ENCODE measurements around the gene CD99. TPM values are rescaled to one million over a fixed set of nuclear protein-coding genes. Genes with fewer than 3 reads are reported as not detected.
"Not testable (repeated sequence)": the region's sequence is repeated elsewhere in the genome, so short reads cannot be mapped to it uniquely, and the experiment has no call there.

Gene CD99
- total and polyA plus RNA-seq, 4 donors, result 292 to 416 (median 407) TPM

- no peaks in the 10 kb centered on the region for H3K27me3 ChIP-seq (ENCODE audit: control insufficient read depth in 1 of 2, insufficient read depth in 2 of 2, low read length in 1 of 2)
- ATAC-seq (ENCODE audit: low FRiP score) (no peak), DNase-seq (no peak)
- WGBS, 2 donors, result 99 to 100% methylated on average over 2 of the region's 2 CpGs
- intact Hi-C loops (cut with DNase I), result no loop called here
- H3K27ac ChIP-seq (ENCODE audit: low read depth in 1 of 2, low read length in 2 of 2), result no peak overlapping the region
- H3K36me3 ChIP-seq (ENCODE audit: control insufficient read depth in 1 of 2, insufficient read depth in 2 of 2, low read length in 1 of 2), result no peaks in the 10 kb centered on the region
- no peaks in the 10 kb centered on the region for H3K4me1 ChIP-seq (ENCODE audit: control insufficient read depth in 1 of 2, insufficient read depth in 2 of 2, low read length in 2 of 2)
- no peaks in the 10 kb centered on the region for H3K9me3 ChIP-seq (ENCODE audit: control insufficient read depth, low read length)
- H3K4me3 ChIP-seq (ENCODE audit: low read length in 2 of 2), result no peak overlapping the region
Observed at GRCh38 chrX:2666491-2666890, 24.6 kb upstream of the CD99 start.

GRCh38 chrX:2670978-2671377 is 20.1 kb upstream of the CD99 start:
- Histone ChIP-seq H3K27me3 (ENCODE audit: control insufficient read depth in 1 of 2, insufficient read depth in 2 of 2, low read length in 1 of 2) (no peaks in the 10 kb centered on the region), H3K4me1 (ENCODE audit: control insufficient read depth in 1 of 2, insufficient read depth in 2 of 2, low read length in 2 of 2) (no peaks in the 10 kb centered on the region), H3K36me3 (ENCODE audit: control insufficient read depth in 1 of 2, insufficient read depth in 2 of 2, low read length in 1 of 2) (no peaks in the 10 kb centered on the region), H3K4me3 (ENCODE audit: low read length in 2 of 2) (no peak overlapping the region), H3K9me3 (ENCODE audit: control insufficient read depth, low read length) (no peaks in the 10 kb centered on the region), H3K27ac (ENCODE audit: low read depth in 1 of 2, low read length in 2 of 2) (no peak overlapping the region)
- ATAC-seq (ENCODE audit: low FRiP score) (no peak), DNase-seq (no peak)
- intact Hi-C loops (cut with DNase I), result no loop called here
- WGBS, 2 donors, result 46 to 48% methylated on average over 4 of the region's 4 CpGs

GRCh38 chrX:2672084-2672483 is 19.0 kb upstream of the CD99 start:
- no peak overlapping the region for H3K27ac ChIP-seq (ENCODE audit: low read depth in 1 of 2, low read length in 2 of 2)
- WGBS, 2 donors, result 95 to 99% methylated on average over 6 of the region's 6 CpGs
- H3K4me1 ChIP-seq (ENCODE audit: control insufficient read depth in 1 of 2, insufficient read depth in 2 of 2, low read length in 2 of 2), result no peaks in the 10 kb centered on the region
- DNase-seq (no peak), ATAC-seq (ENCODE audit: low FRiP score) (no peak)
- H3K4me3 ChIP-seq (ENCODE audit: low read length in 2 of 2), result no peak overlapping the region
- intact Hi-C loops (cut with DNase I), result no loop called here
- H3K36me3 ChIP-seq (ENCODE audit: control insufficient read depth in 1 of 2, insufficient read depth in 2 of 2, low read length in 1 of 2), result no peaks in the 10 kb centered on the region
- no peaks in the 10 kb centered on the region for H3K9me3 ChIP-seq (ENCODE audit: control insufficient read depth, low read length)
- no peaks in the 10 kb centered on the region for H3K27me3 ChIP-seq (ENCODE audit: control insufficient read depth in 1 of 2, insufficient read depth in 2 of 2, low read length in 1 of 2)

- H3K27me3 ChIP-seq (ENCODE audit: control insufficient read depth in 1 of 2, insufficient read depth in 2 of 2, low read length in 1 of 2), result no peaks in the 10 kb centered on the region
- no peak overlapping the region for H3K27ac ChIP-seq (ENCODE audit: low read depth in 1 of 2, low read length in 2 of 2)
- no peak for ATAC-seq (ENCODE audit: low FRiP score)
- intact Hi-C loops (cut with DNase I), result no loop called here
- DNase-seq, result no peak
- no peaks in the 10 kb centered on the region for H3K9me3 ChIP-seq (ENCODE audit: control insufficient read depth, low read length)
- H3K4me3 ChIP-seq (ENCODE audit: low read length in 2 of 2), result no peak overlapping the region
- H3K4me1 ChIP-seq (ENCODE audit: control insufficient read depth in 1 of 2, insufficient read depth in 2 of 2, low read length in 2 of 2), result no peaks in the 10 kb centered on the region
- 94 to 96% methylated on average over 12 of the region's 12 CpGs for WGBS, 2 donors
- no peaks in the 10 kb centered on the region for H3K36me3 ChIP-seq (ENCODE audit: control insufficient read depth in 1 of 2, insufficient read depth in 2 of 2, low read length in 1 of 2)
Observed at GRCh38 chrX:2673611-2674010, 17.5 kb upstream of the CD99 start.

- H3K4me3 ChIP-seq (ENCODE audit: low read length in 2 of 2); DNase-seq; H3K9me3 ChIP-seq (ENCODE audit: control insufficient read depth, low read length); ATAC-seq (ENCODE audit: low FRiP score); H3K27me3 ChIP-seq (ENCODE audit: control insufficient read depth in 1 of 2, insufficient read depth in 2 of 2, low read length in 1 of 2); H3K27ac ChIP-seq (ENCODE audit: low read depth in 1 of 2, low read length in 2 of 2); intact Hi-C loops (cut with DNase I); H3K4me1 ChIP-seq (ENCODE audit: control insufficient read depth in 1 of 2, insufficient read depth in 2 of 2, low read length in 2 of 2); H3K36me3 ChIP-seq (ENCODE audit: control insufficient read depth in 1 of 2, insufficient read depth in 2 of 2, low read length in 1 of 2): not testable (repeated sequence)
- 93 to 94% methylated on average over 7 of the region's 7 CpGs for WGBS, 2 donors
Observed at GRCh38 chrX:2675657-2676200, 15.4 kb upstream of the CD99 start.

- H3K27ac ChIP-seq (ENCODE audit: low read depth in 1 of 2, low read length in 2 of 2), result no peak overlapping the region
- H3K4me1 ChIP-seq (ENCODE audit: control insufficient read depth in 1 of 2, insufficient read depth in 2 of 2, low read length in 2 of 2), result no peaks in the 10 kb centered on the region
- no peaks in the 10 kb centered on the region for H3K36me3 ChIP-seq (ENCODE audit: control insufficient read depth in 1 of 2, insufficient read depth in 2 of 2, low read length in 1 of 2)
- 83 to 85% methylated on average over 7 of the region's 7 CpGs for WGBS, 2 donors
- no peak for ATAC-seq (ENCODE audit: low FRiP score)
- no peaks in the 10 kb centered on the region for H3K9me3 ChIP-seq (ENCODE audit: control insufficient read depth, low read length)
- H3K4me3 ChIP-seq (ENCODE audit: low read length in 2 of 2), result no peak overlapping the region
- intact Hi-C loops (cut with DNase I), result no loop called here
- DNase-seq, result no peak
- H3K27me3 ChIP-seq (ENCODE audit: control insufficient read depth in 1 of 2, insufficient read depth in 2 of 2, low read length in 1 of 2), result no peaks in the 10 kb centered on the region
Observed at GRCh38 chrX:2676794-2677675, 14.1 kb upstream of the CD99 start.

GRCh38 chrX:2677764-2678163 is 13.3 kb upstream of the CD99 start:
- H3K27me3 ChIP-seq (ENCODE audit: control insufficient read depth in 1 of 2, insufficient read depth in 2 of 2, low read length in 1 of 2), result no peaks in the 10 kb centered on the region
- no peak overlapping the region for H3K27ac ChIP-seq (ENCODE audit: low read depth in 1 of 2, low read length in 2 of 2)
- no peaks in the 10 kb centered on the region for H3K9me3 ChIP-seq (ENCODE audit: control insufficient read depth, low read length)
- DNase-seq, result peak; percentile 94
- intact Hi-C loops (cut with DNase I), result no loop called here
- ATAC-seq (ENCODE audit: low FRiP score), result peak; percentile 91
- no peaks in the 10 kb centered on the region for H3K36me3 ChIP-seq (ENCODE audit: control insufficient read depth in 1 of 2, insufficient read depth in 2 of 2, low read length in 1 of 2)
- H3K4me3 ChIP-seq (ENCODE audit: low read length in 2 of 2), result no peak overlapping the region
- no peaks in the 10 kb centered on the region for H3K4me1 ChIP-seq (ENCODE audit: control insufficient read depth in 1 of 2, insufficient read depth in 2 of 2, low read length in 2 of 2)
- WGBS, 2 donors, result 16 to 21% methylated on average over 10 of the region's 10 CpGs

GRCh38 chrX:2678583-2678982 is 12.5 kb upstream of the CD99 start:
- DNase-seq (no peak), ATAC-seq (ENCODE audit: low FRiP score) (no peak)
- WGBS, 2 donors, result 53 to 67% methylated on average over 5 of the region's 5 CpGs
- H3K27me3 ChIP-seq (ENCODE audit: control insufficient read depth in 1 of 2, insufficient read depth in 2 of 2, low read length in 1 of 2), result no peaks in the 10 kb centered on the region
- no peaks in the 10 kb centered on the region for H3K36me3 ChIP-seq (ENCODE audit: control insufficient read depth in 1 of 2, insufficient read depth in 2 of 2, low read length in 1 of 2)
- H3K9me3 ChIP-seq (ENCODE audit: control insufficient read depth, low read length), result no peaks in the 10 kb centered on the region
- H3K4me3 ChIP-seq (ENCODE audit: low read length in 2 of 2), result no peak overlapping the region
- intact Hi-C loops (cut with DNase I), result no loop called here
- H3K27ac ChIP-seq (ENCODE audit: low read depth in 1 of 2, low read length in 2 of 2), result no peak overlapping the region
- H3K4me1 ChIP-seq (ENCODE audit: control insufficient read depth in 1 of 2, insufficient read depth in 2 of 2, low read length in 2 of 2), result no peaks in the 10 kb centered on the region
